GM23248 (cell line): ENCODE results near the gene CFAP69.

Experiments
- EZH2 ChIP-seq: fragments of 200-600 bp; sonication (generic); IDR thresholded peaks from 2 replicates; pipeline ENCODE4 v1.6.1; 2018; ENCODE audit warnings: antibody characterized with exemption, mild to moderate bottlenecking; ENCODE audit not compliant: insufficient read depth, poor library complexity, severe bottlenecking
- EZH2phosphoT487 ChIP-seq: fragments of 200-600 bp; sonication (generic); IDR thresholded peaks from 2 replicates; pipeline ENCODE4 v1.6.1; 2018; ENCODE audit warnings: antibody characterized with exemption, moderate library complexity, mild to moderate bottlenecking, low read depth; ENCODE audit not compliant: insufficient read depth

DNA sequence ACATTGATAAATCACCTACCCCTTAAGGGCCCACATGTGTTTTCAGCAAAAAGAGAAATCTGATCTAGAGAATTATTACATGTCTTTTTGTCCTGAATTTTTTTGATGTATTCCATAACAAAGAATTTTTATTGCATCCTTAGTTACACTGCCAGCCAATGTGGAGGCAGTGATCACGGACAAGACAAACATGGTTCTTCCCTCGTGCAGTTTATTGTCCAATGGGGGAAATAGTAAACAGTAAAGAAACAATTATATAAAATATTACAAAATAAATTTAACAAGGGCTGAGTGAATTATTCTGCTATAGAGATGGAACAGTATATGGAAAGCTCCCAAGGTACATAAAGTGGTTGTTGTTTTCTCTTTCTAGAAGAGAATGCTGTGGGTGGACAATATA is 31.5 kb upstream of the CFAP69 start:
- no peak for TF ChIP-seq EZH2phosphoT487
- TF ChIP-seq EZH2: no peak
